Neuronal stem cell (in vitro differentiated cells): ENCODE measurements around the gene JAK1.

Experiments used
- DNase-seq: peaks from one replicate; pipeline ENCODE4 v3.0.0-alpha.2; 2013; ENCODE audit warnings: low spot score
- H2AFZ ChIP-seq: one replicate; pipeline ENCODE4 v1.6.1; 2013; ENCODE audit warnings: mild to moderate bottlenecking, low read length, inconsistent platforms
- H2AK5ac ChIP-seq: 2 replicates; pipeline ENCODE4 v1.6.1; 2013; ENCODE audit warnings: low read depth, mild to moderate bottlenecking, inconsistent platforms, low read length, moderate library complexity, mixed read lengths
- H2BK120ac ChIP-seq: 2 replicates; pipeline ENCODE4 v1.6.1; 2013; ENCODE audit warnings: low read depth, mild to moderate bottlenecking, inconsistent platforms, low read length, moderate library complexity, mixed read lengths
- H2BK12ac ChIP-seq: one replicate; pipeline ENCODE4 v1.6.1; 2013; ENCODE audit warnings: low read length, inconsistent platforms
- H2BK15ac ChIP-seq: 2 replicates; pipeline ENCODE4 v1.6.1; 2013; ENCODE audit warnings: mild to moderate bottlenecking, low read length, inconsistent platforms, mixed read lengths
- H2BK5ac ChIP-seq: one replicate; pipeline ENCODE4 v1.6.1; 2013; ENCODE audit warnings: inconsistent platforms, mild to moderate bottlenecking, low read length, moderate library complexity
- H3K14ac ChIP-seq: one replicate; pipeline ENCODE4 v1.6.1; 2013; ENCODE audit warnings: low read length, inconsistent platforms
- H3K18ac ChIP-seq: 2 replicates; pipeline ENCODE4 v1.6.1; 2013; ENCODE audit warnings: low read length, inconsistent platforms
- H3K23ac ChIP-seq: 2 replicates; pipeline ENCODE4 v1.6.1; 2013; ENCODE audit warnings: low read depth, mild to moderate bottlenecking, mixed read lengths, low read length, inconsistent platforms; ENCODE audit not compliant: poor library complexity
- H3K27ac ChIP-seq: replicated peaks from 3 replicates; pipeline ENCODE4 v1.5.1; 2013; ENCODE audit warnings: low read length, inconsistent platforms
- H3K27me3 ChIP-seq, 3 experiments: 2 replicates each; pipeline ENCODE4 v1.6.1; 2013; ENCODE audit warnings: low read length in 3 of 3, mild to moderate bottlenecking in 2 of 3, inconsistent platforms in 1 of 3, low read depth in 1 of 3, mixed read lengths in 1 of 3, moderate library complexity in 1 of 3; ENCODE audit not compliant: control insufficient read depth in 3 of 3, insufficient read depth in 3 of 3
- H3K36me3 ChIP-seq, 2 donors: replicated peaks in 1 of 2; 2 replicates each; pipeline ENCODE4 v1.6.1; 2013; ENCODE audit warnings: low read length in 2 of 2; ENCODE audit not compliant: control insufficient read depth in 2 of 2, insufficient read depth in 2 of 2
- H3K4ac ChIP-seq: 2 replicates; pipeline ENCODE4 v1.6.1; 2013; ENCODE audit warnings: inconsistent platforms, mild to moderate bottlenecking, low read length, moderate library complexity
- H3K4me1 ChIP-seq, 2 donors: 1 replicate in 1 of 2; 2 replicates in 1 of 2; pipeline ENCODE4 v1.6.1; 2013; ENCODE audit warnings: low read length in 2 of 2, low read depth in 1 of 2; ENCODE audit not compliant: control insufficient read depth in 2 of 2, insufficient read depth in 1 of 2
- H3K4me2 ChIP-seq: one replicate; pipeline ENCODE4 v1.6.1; 2013; ENCODE audit warnings: mild to moderate bottlenecking, low read length, inconsistent platforms; ENCODE audit not compliant: insufficient read depth, poor library complexity, severe bottlenecking
- H3K4me3 ChIP-seq, 2 donors: 2 replicates each; pipeline ENCODE4 v1.5.1; 2013; ENCODE audit warnings: low read length in 2 of 2, mild to moderate bottlenecking in 2 of 2, inconsistent platforms in 1 of 2, moderate library complexity in 1 of 2
- H3K79me1 ChIP-seq: one replicate; pipeline ENCODE4 v1.6.1; 2013; ENCODE audit warnings: low read depth, mild to moderate bottlenecking, inconsistent platforms, low read length, moderate library complexity
- H3K9ac ChIP-seq: one replicate; pipeline ENCODE4 v1.6.1; 2013; ENCODE audit warnings: mild to moderate bottlenecking, low read depth, low read length, inconsistent platforms; ENCODE audit not compliant: poor library complexity
- H3K9me3 ChIP-seq, 2 donors: replicated peaks in 1 of 2; 2 replicates each; pipeline versions ENCODE3 to v1.6.1; 2013; ENCODE audit warnings: low read length in 2 of 2, mild to moderate bottlenecking in 2 of 2, inconsistent platforms in 1 of 2, low read depth in 1 of 2, mixed read lengths in 1 of 2, moderate library complexity in 1 of 2; ENCODE audit not compliant: control insufficient read depth in 2 of 2, insufficient read depth in 1 of 2
- H4K8ac ChIP-seq: one replicate; pipeline ENCODE4 v1.6.1; 2013; ENCODE audit warnings: low read depth, mild to moderate bottlenecking, inconsistent platforms, low read length, moderate library complexity
- H4K91ac ChIP-seq: one replicate; pipeline ENCODE4 v1.6.1; 2013; ENCODE audit warnings: low read length, low read depth, mild to moderate bottlenecking, inconsistent platforms; ENCODE audit not compliant: poor library complexity
- WGBS, 2 donors: extraction: QIAGEN DNeasy Blood & Tissue Kit; methylation state at CpG; one replicate each; pipeline ENCODE4 v1.1.7; 2013; ENCODE audit warnings: missing lambda C conversion rate in 2 of 2, mixed read lengths in 1 of 2; ENCODE audit not compliant: insufficient read length in 2 of 2, insufficient replicate concordance in 1 of 2; ENCODE audit errors: extremely low coverage in 2 of 2; 5-methylcytosine and 5-hydroxymethylcytosine counted together

Gene JAK1

DNA sequence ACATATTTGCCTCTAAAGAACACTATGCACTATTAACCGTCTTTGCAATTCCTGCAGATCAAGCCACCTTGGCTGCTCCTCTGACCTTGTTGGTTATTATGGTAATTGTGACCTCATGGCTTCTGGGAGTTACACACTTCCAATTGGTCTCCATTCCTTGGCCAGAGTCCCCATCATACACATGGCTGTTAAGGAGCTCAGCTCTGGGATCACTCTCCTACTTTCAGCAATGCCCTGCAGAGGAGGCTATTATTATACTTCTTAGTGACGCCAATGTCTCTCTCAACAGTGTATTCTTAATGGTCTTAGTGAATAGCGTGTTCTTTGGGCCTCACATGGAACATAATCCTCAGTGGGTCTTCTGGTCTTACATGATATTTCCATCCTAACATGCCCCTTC, 10.0 kb upstream of the JAK1 start:
- H3K36me3 ChIP-seq: no peaks in the 10 kb centered on the region
- no peak overlapping the region for H2AK5ac ChIP-seq
- no peak overlapping the region for H2BK5ac ChIP-seq
- no peak overlapping the region for H3K9ac ChIP-seq
- no peak overlapping the region for H2BK120ac ChIP-seq
- H3K18ac ChIP-seq: no peak overlapping the region
- H3K79me1 ChIP-seq: no peaks in the 10 kb centered on the region
- H2BK12ac ChIP-seq: no peak overlapping the region
- H3K23ac ChIP-seq: no peak overlapping the region
- H3K4me3 ChIP-seq: no peak overlapping the region
- H3K27ac ChIP-seq: no peak overlapping the region
- no peak overlapping the region for H4K91ac ChIP-seq
- H4K8ac ChIP-seq: no peak overlapping the region
- no peaks in the 10 kb centered on the region for H3K9me3 ChIP-seq
- no peak overlapping the region for H2AFZ ChIP-seq
- H3K4me2 ChIP-seq: no peak overlapping the region
- no peak for DNase-seq
- H2BK15ac ChIP-seq: no peak overlapping the region
- H3K4me1 ChIP-seq: peaks cover 0 to 2% of the 10 kb centered on the region in 2 donors
- no peak overlapping the region for H3K14ac ChIP-seq
- H3K4ac ChIP-seq: no peak overlapping the region
- no peaks in the 10 kb centered on the region for H3K27me3 ChIP-seq
- no CpG with 5 or more reads among the region's 3 CpGs for WGBS, 2 donors

DNA sequence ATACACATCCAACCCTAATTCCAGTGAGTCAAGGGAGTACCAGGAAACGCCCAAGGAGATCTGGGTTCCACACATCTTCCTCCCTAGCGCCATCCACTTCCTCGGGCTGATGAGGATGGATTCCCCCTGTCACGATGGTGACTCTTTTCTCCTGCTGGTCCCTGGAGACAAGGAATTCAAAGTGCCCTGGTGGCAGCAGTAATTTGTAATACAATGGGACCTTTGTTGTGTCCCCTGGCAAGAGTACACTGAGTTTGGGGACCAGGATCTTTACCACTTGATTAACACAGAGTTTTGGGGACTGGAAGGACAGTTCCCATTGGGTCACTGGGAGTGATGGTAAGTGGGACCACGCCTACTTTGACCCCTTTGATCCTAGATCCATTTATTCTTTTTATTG, 9.4 kb upstream of the JAK1 start:
- Histone ChIP-seq H3K4me2 (no peak overlapping the region), H3K9ac (no peak overlapping the region), H2AFZ (no peak overlapping the region), H3K36me3 (no peaks in the 10 kb centered on the region), H3K14ac (no peak overlapping the region), H3K18ac (no peak overlapping the region), H2BK15ac (no peak overlapping the region), H2BK5ac (no peak overlapping the region), H2BK120ac (no peak overlapping the region), H3K4me1 (peaks cover 0 to 2% of the 10 kb centered on the region in 2 donors), H3K9me3 (no peaks in the 10 kb centered on the region), H3K4ac (no peak overlapping the region), H4K91ac (no peak overlapping the region), H4K8ac (no peak overlapping the region), H3K79me1 (no peaks in the 10 kb centered on the region), H3K27me3 (no peaks in the 10 kb centered on the region), H2AK5ac (no peak overlapping the region), H3K23ac (no peak overlapping the region), H3K4me3 (peak overlapping the region in 1 of 2 donors; percentile 12), H2BK12ac (no peak overlapping the region), H3K27ac (no peak overlapping the region)
- no CpG with 5 or more reads among the region's 5 CpGs for WGBS, 2 donors
- DNase-seq: no peak

DNA sequence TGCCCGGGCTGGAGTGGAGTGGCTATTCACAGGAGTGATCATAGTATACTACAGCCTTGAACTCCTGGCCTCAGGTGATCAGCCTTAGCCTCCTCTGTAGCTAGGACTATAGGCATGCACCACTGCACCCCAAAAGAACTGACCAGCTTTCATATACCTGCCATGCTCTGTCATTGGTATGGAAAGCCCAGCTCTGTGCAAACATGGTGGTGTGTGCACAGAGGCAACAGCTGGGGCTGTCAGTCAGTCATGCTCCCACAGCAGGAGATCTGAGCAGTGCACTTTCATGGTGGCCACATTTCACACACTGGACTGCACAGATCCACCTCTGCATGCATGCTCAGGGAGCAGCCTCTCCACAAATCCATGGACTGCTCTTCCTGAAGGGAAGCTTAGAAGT, 8.8 kb upstream of the JAK1 start:
- peaks cover 0 to 2% of the 10 kb centered on the region in 2 donors for H3K4me1 ChIP-seq
- H2BK12ac ChIP-seq: no peak overlapping the region
- H3K9me3 ChIP-seq: no peaks in the 10 kb centered on the region
- no CpG with 5 or more reads among the region's 1 CpG for WGBS, 2 donors
- H2BK5ac ChIP-seq: no peak overlapping the region
- no peak overlapping the region for H2BK120ac ChIP-seq
- no peak overlapping the region for H4K91ac ChIP-seq
- no peaks in the 10 kb centered on the region for H3K27me3 ChIP-seq
- no peak overlapping the region for H4K8ac ChIP-seq
- H2AFZ ChIP-seq: no peak overlapping the region
- H2BK15ac ChIP-seq: no peak overlapping the region
- H3K27ac ChIP-seq: no peak overlapping the region
- H3K18ac ChIP-seq: no peak overlapping the region
- no peak overlapping the region for H3K14ac ChIP-seq
- no peak overlapping the region for H3K23ac ChIP-seq
- H3K79me1 ChIP-seq: no peaks in the 10 kb centered on the region
- no peaks in the 10 kb centered on the region for H3K36me3 ChIP-seq
- H3K4me3 ChIP-seq: no peak overlapping the region
- no peak overlapping the region for H3K4me2 ChIP-seq
- no peak overlapping the region for H3K9ac ChIP-seq
- no peak overlapping the region for H2AK5ac ChIP-seq
- DNase-seq: no peak
- no peak overlapping the region for H3K4ac ChIP-seq

DNA sequence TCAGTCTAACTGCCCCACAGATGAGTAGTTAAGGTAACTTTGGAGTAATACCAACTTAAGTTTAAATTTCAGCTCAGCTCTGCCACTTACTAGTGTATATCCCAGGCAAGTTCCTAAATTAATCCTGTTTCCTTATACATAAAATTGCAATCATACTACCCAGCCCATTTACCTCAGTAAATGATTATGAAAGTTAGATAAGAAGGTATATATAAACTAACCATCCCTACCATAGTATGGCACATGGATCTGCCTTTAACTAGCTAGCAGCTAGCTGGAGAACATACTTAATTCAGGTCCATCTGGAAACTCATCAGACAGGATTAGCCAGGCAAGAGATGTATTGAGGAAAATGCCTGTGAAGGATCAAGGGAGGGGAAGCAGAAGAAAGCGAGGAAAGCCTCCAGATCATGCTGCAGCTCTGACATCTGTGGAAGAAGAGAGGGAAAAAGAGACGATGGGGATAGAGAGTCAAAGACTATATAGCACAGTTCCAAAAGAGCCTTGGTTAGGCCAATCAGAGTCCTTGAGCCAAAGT, 8.0 kb upstream of the JAK1 start:
- no peak overlapping the region for H2BK15ac ChIP-seq
- H3K9ac ChIP-seq: no peak overlapping the region

More for the DNA sequence above, 8.0 kb upstream of the JAK1 start:
- Histone ChIP-seq H3K4me3 (no peak overlapping the region), H3K4ac (no peak overlapping the region), H2BK12ac (no peak overlapping the region), H3K18ac (no peak overlapping the region), H3K27me3 (no peaks in the 10 kb centered on the region), H3K36me3 (no peaks in the 10 kb centered on the region), H2BK120ac (no peak overlapping the region), H2AK5ac (no peak overlapping the region), H3K14ac (no peak overlapping the region), H3K4me2 (no peak overlapping the region), H2BK5ac (no peak overlapping the region), H3K27ac (no peak overlapping the region), H3K23ac (no peak overlapping the region), H2AFZ (no peak overlapping the region), H3K79me1 (no peaks in the 10 kb centered on the region), H4K91ac (no peak overlapping the region), H3K4me1 (peaks cover 0 to 2% of the 10 kb centered on the region in 2 donors), H3K9me3 (no peaks in the 10 kb centered on the region), H4K8ac (no peak overlapping the region)
- WGBS, 2 donors: no CpG with 5 or more reads among the region's 2 CpGs
- DNase-seq: no peak
